Testis (tissue), 3 donors: ENCODE data around the gene FAM193A. TPM values are rescaled to one million over a fixed set of nuclear protein-coding genes. Genes with fewer than 3 reads are reported as not detected.
A peak's percentile ranks its signal among the peaks of the same experiment; 100 is the strongest.

Source experiments
- DNase-seq: peaks from one replicate; pipeline ENCODE4 v3.0.0-alpha.2; 2019
- H3K27ac ChIP-seq, 2 donors: fragments of 200-600 bp; sonication (generic); one replicate each; pipeline ENCODE4 v1.5.1; 2019
- H3K27me3 ChIP-seq: fragments of 200-600 bp; sonication (generic); one replicate; pipeline ENCODE4 v1.5.1; 2019
- H3K36me3 ChIP-seq: fragments of 200-600 bp; sonication (generic); one replicate; pipeline ENCODE4 v1.5.1; 2017; ENCODE audit warnings: low read depth; ENCODE audit errors: missing control alignments
- H3K4me1 ChIP-seq: fragments of 200-600 bp; sonication (generic); one replicate; pipeline ENCODE4 v1.5.1; 2019
- H3K4me3 ChIP-seq, 2 donors: fragments of 200-600 bp; sonication (generic); one replicate each; pipeline ENCODE4 v1.5.1; 2017 to 2019
- H3K9me3 ChIP-seq: fragments of 200-600 bp; sonication (generic); one replicate; pipeline ENCODE4 v1.5.1; 2017
- POLR2A ChIP-seq: fragments of 450-650 bp; IDR thresholded peaks from one replicate; pipeline ENCODE4 v1.6.1; 2017; ENCODE audit warnings: antibody characterized with exemption, mild to moderate bottlenecking, moderate library complexity
- WGBS, 2 donors: methylation state at CpG; one replicate each; pipeline ENCODE4 v1.1.5; 2018; 5-methylcytosine and 5-hydroxymethylcytosine counted together
- intact Hi-C: fragments of 100-400 bp; cut with DNase I; formaldehyde crosslinking; loops from one replicate; pipeline ENCODE4 v1.15.1; 2023; ENCODE audit warnings: low total_unique reads
- polyA plus RNA-seq: library from polyadenylated mRNA; stranded (reverse); fragments of 350-450 nt; fragmentation: Illumina TruSeq; extraction: RNeasy Lipid Tissue Mini Kit (QIAGEN cat#74804); gene quantifications from one replicate; pipeline ENCODE4 v1.2.3, GENCODE V29; 2014; ENCODE audit warnings: low read depth, low replicate concordance; ENCODE audit not compliant: insufficient read depth
- total RNA-seq, 2 donors: library from RNA; depleted of rRNA; stranded (reverse); fragments of >200 nt; gene quantifications; one replicate each; pipeline ENCODE4 v1.2.3, GENCODE V29; 2016
- TF ChIP-seq, protein P1 (sequence below), 3 experiments: fragments of 450-650 bp in 2 of 3; fragments of 200-600 bp in 1 of 3; sonication (generic) in 1 of 3; IDR thresholded peaks; one replicate each; pipeline ENCODE4 v1.5.1; 2016 to 2019; ENCODE audit warnings: antibody characterized with exemption in 3 of 3, mild to moderate bottlenecking in 2 of 3, moderate library complexity in 1 of 3

FAM193A gene
- total and polyA plus RNA-seq, 3 donors from 2014 or later, result 50.4 to 92.4 (median 78.7) TPM

DNA sequence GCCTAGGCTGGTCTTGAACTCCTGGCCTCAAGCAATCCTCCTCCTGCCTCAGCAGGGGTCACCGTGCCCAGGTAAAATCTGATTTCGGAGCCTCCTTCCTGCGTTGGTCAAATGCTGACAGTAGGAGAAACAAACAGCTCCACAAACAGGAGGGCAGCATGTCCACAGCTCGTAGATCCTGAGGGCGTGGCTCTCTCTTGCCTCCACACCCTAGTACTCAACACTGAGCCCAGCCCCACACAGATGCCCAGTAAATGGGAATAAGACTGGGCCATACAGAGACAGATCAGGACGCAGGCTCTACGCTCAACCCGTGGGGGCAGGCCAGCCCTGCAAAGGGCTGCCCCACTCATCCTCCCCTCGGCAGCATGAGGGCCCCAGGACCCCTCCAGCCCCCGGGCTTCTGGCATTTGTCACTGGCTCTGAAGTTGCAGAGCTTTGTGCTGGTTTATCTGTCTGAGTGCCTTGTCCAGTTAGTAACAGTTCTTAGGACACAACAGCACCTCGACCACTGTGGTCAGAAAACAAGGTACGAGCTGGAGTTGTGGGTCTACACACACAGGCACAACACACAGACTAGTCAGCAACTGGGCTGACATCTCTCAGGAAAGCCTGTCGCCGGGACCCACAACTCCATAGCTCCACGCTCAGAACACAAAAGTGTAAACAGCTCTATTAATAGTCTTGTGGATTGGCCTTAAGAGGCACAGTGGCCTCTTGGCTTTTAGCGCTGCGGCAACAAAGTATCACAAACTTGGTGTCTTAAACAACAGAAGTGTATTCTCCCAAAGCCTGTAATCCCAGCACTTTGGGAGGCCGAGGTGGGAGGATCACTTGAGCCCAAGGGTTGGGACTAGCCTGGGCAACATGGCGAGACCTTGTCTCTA, 214.5 kb downstream of the FAM193A start:
- Histone ChIP-seq H3K27ac (peak overlapping the region; percentile 59 to 82), H3K9me3 (no peaks in the 10 kb centered on the region), H3K36me3 (no peaks in the 10 kb centered on the region), H3K4me3 (no peak overlapping the region), H3K27me3 (no peaks in the 10 kb centered on the region), H3K4me1 (peaks cover 31% of the 10 kb centered on the region)
- WGBS, 2 donors, result 57 to 66% methylated on average over 10 to 19 of the region's 19 CpGs
- peak; percentile 84 for DNase-seq
- intact Hi-C loops, result no loop called here
- no peak for TF ChIP-seq POLR2A
- TF ChIP-seq, protein P1, sequence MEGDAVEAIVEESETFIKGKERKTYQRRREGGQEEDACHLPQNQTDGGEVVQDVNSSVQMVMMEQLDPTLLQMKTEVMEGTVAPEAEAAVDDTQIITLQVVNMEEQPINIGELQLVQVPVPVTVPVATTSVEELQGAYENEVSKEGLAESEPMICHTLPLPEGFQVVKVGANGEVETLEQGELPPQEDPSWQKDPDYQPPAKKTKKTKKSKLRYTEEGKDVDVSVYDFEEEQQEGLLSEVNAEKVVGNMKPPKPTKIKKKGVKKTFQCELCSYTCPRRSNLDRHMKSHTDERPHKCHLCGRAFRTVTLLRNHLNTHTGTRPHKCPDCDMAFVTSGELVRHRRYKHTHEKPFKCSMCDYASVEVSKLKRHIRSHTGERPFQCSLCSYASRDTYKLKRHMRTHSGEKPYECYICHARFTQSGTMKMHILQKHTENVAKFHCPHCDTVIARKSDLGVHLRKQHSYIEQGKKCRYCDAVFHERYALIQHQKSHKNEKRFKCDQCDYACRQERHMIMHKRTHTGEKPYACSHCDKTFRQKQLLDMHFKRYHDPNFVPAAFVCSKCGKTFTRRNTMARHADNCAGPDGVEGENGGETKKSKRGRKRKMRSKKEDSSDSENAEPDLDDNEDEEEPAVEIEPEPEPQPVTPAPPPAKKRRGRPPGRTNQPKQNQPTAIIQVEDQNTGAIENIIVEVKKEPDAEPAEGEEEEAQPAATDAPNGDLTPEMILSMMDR (IDR thresholded peaks at IDR 0.05), result peak in 1 of 3 experiments; percentile 1

DNA sequence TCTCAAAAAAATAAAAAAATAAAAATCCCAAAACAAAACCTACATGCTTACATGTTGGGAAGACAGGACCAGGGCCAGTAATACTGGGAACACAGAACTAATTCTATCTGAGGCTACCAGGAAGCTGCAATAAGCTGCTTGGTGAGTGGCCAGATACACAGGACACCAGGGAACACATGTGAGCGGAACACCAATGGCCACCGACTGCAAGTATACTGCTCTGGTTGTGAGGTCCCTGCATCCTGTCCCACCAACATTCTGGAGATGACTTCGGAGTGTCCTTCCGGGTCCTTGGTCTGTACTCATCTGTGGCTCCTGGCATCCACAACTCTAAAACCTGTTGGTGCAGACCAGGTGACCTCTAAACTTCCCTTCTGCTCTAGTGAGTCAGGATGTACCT, 217.0 kb downstream of the FAM193A start:
- 76 to 82% methylated on average over 4 of the region's 4 CpGs for WGBS, 2 donors
- TF ChIP-seq, protein P1 (IDR thresholded peaks at IDR 0.05), result no peak
- no peak for TF ChIP-seq POLR2A
- H3K4me1 ChIP-seq, result peaks cover 35% of the 10 kb centered on the region
- no peaks in the 10 kb centered on the region for H3K27me3 ChIP-seq
- no peak overlapping the region for H3K4me3 ChIP-seq
- DNase-seq, result peak; percentile 58
- no peak overlapping the region for H3K27ac ChIP-seq
- no peaks in the 10 kb centered on the region for H3K36me3 ChIP-seq
- H3K9me3 ChIP-seq, result no peaks in the 10 kb centered on the region
- intact Hi-C loops, result no loop called here

DNA sequence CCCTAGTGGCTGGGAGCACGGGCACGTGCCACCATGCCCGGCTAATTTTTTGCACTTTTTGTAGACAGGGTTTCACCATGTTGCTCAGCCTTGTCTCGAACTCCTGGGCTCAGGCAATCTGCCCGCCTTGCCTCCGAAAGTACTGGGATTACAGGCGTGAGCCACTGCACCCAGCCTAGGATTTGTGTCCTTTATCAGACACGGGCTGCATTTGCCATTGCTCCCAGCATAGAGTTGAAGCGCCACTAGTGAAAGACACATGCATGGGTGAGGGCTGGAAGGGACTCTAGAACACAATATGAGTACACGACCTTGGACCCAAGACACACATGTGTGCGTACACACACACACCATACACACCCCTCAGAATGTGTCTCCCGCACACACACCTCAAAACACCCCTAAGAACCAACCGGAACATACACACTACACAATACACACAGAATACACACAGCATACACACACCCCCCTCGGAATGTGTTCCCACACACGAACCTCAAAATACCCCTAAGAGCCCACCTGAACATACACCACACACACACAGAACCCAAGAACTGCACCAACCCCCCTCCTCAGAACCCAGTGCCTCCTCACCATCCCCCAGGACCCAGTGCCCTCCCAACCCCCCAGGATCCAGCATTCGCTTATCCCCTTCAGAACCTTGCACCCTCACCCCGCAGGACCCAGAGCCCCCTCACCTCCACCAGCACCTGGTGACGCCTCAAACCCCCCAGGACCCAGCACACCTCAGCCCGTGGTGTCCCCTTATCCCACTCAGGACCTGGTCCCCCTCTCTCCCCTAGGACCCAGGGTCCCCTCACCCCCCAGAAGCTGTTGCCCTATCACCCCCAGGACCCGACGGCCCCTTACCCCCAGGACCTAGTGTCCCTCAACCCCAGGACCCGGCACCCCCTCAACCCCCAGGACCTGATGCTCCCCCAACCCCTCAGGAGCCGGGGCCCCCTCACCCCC, 218.7 kb downstream of the FAM193A start:
- peaks cover 21% of the 10 kb centered on the region for H3K4me1 ChIP-seq
- DNase-seq, result no peak
- 39 to 44% methylated on average over 19 to 23 of the region's 23 CpGs for WGBS, 2 donors
- no peaks in the 10 kb centered on the region for H3K36me3 ChIP-seq
- H3K9me3 ChIP-seq, result no peaks in the 10 kb centered on the region
- H3K27ac ChIP-seq, result peak overlapping the region; percentile 70 to 80
- no peaks in the 10 kb centered on the region for H3K27me3 ChIP-seq
- TF ChIP-seq POLR2A, result no peak
- TF ChIP-seq, protein P1 (IDR thresholded peaks at IDR 0.05), result no peak
- intact Hi-C loops, result no loop called here
- H3K4me3 ChIP-seq, result peak overlapping the region; percentile 79 to 90

DNA sequence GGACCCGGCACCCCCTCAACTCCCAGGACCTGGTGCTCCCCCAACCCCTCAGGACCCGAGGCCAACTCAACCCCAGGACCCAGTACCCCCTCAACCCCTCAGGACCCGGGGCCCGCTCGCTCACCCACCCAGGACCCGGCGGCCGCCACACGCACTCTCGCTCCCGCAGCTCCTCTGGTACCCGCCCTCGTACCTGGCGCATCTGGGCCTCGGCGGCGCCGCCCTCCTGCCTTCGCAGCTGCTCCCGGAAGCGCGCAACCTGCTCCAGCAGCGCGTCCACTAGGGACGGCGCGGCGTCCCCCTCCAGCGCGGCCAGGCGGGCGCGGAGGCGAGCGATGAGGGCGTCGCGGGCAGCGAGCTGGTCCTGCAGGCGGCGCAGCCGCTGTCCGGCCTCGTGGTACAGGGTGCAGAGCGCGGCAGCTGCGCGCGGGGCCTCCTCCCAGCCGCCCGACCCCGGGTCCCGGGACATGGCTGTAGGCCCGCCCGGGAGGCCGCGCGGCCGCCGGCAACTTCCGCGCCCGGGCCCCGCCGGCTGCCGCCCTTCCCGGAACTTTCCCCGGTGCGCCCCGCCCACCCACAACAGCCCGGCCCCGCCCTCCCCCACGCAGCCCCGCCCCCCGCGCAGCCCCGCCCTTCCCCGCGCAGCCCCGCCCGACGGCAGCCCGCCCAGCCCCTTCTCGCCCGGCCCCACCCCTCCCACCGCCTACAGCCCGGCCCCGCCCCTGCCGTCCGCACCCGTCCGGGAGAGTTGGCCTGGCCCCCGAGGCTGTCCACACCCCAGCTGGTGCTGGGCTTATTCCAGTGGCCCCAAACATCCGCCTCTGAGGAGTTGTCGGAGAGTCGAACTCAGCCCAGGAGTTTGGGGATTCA, 219.6 kb downstream of the FAM193A start, which contains the start of gene TNIP2:
TSS of gene TNIP2 (minus strand) at position 516 of the 870 bp plus-strand sequence. CDS start at position 469, 47 bp downstream.
- Histone ChIP-seq H3K4me1 (peaks cover 12% of the 10 kb centered on the region), H3K9me3 (no peaks in the 10 kb centered on the region), H3K27ac (peak within 1 kb of the TSS; percentile 70 to 80), H3K27me3 (no peaks in the 10 kb centered on the region), H3K4me3 (peak within 1 kb of the TSS; percentile 79 to 90), H3K36me3 (no peaks in the 10 kb centered on the region)
- intact Hi-C loops, result no loop called here
- TF ChIP-seq POLR2A, result no peak
- TF ChIP-seq, protein P1 (IDR thresholded peaks at IDR 0.05), result peak in 1 of 3 experiments; percentile 33
- DNase-seq, result peak; percentile 88
- 0 to 1% methylated on average over 2 to 51 of the region's 96 CpGs for WGBS, 2 donors
